ENCODE measurements around the gene STT3B.

STT3B gene

GRCh38 chr3:31610700-31611275 is 78.1 kb downstream of the STT3B start:
- DNase-seq, result no peak

DNA sequence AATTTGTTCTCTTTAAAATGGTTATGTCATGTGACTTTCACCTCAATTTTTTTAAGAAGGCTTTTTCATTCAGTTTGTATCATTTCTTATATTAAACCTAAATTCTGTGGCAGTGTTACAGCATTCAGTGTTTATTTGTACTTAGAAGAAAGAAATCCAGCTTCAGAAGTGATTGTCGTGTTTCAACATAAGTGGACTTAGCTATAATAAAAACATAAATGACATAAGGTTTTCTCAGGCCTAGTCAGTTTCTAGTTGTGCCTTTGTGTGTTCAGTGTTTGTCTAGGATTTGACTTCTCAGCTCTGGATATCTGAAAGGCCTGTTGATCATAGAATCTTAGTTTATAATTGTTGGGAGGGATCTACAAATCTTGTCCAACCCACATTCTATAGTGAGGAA is 80.5 kb downstream of the STT3B start:
- no peak for DNase-seq

DNA sequence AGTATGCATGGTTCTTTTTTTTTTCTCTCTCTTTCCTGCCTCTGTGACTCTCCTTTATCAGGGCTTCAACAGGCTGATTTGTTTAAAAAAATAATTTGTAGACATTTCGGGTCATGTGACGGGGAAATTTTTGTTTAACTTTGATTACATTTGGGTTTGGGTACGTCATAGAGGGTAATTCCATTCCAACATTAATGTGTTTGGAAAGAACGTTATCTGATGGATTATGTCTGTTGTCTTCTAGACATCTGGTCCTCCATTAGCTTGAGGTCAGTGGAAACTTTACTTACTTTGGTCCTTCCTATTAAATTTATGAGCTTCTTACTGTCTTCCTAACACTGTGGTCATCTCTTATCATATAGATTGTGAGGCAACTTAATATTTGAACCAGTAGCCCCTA is 80.9 kb downstream of the STT3B start:
- no peak for DNase-seq

GRCh38 chr3:31614162-31614921 is 81.6 kb downstream of the STT3B start:
- no peak for DNase-seq

- no peak for DNase-seq
Measured at GRCh38 chr3:31615071-31615875, 82.5 kb downstream of the STT3B start.

DNA sequence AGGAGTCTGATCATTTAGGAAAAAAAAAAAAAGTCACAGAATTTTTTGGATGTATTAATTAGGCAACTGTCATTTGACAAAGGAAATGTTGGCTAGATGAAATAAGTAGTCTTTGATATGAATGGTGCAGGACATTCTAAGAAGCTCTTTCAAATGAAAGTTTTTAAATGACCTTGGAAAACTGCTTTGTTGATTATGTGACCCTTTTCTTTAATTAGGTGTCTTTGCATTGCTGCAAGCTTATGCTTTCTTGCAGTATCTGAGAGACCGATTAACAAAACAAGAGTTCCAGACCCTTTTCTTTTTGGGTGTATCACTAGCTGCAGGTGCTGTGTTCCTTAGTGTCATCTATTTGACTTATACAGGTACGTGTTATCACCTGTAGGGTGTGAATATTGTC is 84.0 kb downstream of the STT3B start:
- no peak for DNase-seq

DNA sequence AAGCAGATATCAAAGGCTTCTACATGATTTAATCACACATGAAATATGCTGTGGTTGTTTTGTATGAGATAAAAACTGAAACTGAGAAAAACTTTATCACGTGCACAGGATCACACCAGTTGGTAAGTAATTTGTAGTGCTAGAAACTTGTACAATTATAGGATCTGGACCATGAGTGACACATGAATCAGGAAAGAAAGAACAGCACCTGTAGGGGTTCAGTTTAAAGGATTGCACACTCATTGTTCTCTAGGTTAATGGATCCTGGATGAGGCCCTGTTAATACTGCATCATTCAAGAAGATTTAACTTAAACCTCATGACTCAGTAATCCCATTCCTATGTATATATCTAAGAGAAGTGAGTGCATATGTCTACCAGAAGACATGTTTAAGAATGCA is 87.9 kb downstream of the STT3B start:
- no peak for DNase-seq

DNA sequence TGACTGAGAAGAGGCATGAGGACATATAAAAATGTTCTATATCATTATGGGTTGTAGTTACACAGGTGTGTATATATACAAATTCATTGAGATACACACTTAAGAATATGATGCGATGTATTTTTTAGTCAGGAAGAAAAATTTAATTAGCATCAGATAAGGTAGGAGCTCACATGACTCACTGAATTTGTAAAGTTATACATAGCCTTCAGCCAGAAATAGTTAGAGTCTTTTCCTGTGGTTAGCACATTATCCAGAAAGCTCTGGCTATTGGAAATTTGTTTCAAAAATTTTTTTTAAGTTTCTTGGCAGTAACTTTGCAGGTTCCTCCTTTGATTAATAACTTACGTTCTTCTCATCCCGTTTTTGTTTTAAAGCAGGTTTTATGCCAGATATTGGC is 88.6 kb downstream of the STT3B start:
- no peak for DNase-seq

- DNase-seq, result no peak
Measured at GRCh38 chr3:31622636-31623288, 90.0 kb downstream of the STT3B start.

GRCh38 chr3:31624083-31624709 is 91.5 kb downstream of the STT3B start:
- no peak for DNase-seq

- no peak for DNase-seq
Measured at GRCh38 chr3:31625358-31625757, 92.6 kb downstream of the STT3B start.

DNA sequence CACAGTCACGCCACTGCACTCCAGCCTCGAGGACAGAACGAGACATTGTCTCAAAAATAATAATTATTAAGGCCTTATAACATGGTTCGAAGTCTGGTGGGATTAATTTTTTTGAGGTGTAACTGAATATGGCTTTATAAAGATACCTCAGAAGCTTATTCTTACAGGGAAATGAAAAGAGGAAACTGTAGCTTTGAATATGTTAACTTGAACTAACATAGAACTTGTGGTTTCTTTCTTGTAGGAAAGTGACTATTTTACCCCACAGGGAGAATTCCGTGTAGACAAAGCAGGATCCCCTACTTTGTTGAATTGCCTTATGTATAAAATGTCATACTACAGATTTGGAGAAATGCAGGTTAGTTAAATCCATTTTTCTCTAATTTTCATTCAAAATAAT is 96.3 kb downstream of the STT3B start:
- DNase-seq, result no peak

DNA sequence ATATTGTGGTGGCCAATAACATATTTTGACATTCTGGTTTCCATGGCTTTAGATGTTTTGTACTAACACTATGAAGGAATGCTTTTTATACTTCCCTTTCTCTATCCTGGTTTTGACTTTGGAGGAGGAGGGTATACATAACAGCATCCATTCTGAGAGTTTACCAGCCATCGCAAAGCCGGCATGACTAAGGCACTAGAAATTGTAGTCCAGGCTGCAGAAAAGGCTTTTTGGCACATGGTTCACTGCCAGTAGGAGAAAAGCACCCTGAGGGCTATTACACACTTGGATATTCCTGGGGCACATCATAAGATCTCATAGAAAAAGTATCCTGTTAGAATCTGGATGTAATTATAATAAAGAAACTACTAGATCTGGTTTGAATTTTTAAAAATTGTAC is 101.8 kb downstream of the STT3B start:
- no peak for DNase-seq

DNA sequence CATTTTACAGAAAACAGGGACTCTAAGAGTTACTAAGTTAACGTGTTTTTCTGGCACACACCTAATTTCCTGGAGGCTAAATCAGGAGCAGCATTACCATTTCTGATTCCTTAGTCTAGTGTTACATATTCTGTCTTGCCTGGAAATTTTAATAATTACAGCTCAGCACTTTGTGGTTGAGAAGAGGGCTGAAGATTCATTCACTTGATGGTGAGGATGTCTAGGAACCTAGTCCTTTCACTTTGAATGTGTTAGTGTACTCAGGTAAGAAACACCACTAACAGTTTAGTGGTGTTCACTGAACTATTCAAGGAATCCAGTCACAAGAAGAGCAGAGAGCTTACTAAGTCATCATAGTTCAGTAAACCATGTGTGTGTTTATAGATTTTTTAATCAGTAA is 102.8 kb downstream of the STT3B start:
- no peak for DNase-seq

DNA sequence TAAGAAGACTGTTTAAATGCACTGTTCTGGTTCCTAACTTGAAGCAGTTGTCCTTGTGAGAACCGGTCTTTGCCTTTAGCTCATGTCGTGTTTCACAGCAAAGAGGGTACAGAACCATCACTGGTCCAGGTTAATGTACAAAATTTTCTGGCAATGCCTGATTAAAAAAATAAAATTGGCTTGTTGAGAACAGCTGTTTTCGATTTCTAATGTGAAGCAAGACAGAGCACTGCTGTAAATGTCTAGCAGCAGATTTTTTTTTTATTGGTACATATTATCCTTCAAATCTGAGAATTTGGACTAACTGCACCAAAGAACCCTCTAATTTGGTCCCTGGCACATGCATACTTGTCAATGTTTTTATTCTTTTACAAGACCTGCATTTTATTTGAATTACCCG is 103.3 kb downstream of the STT3B start:
- DNase-seq, result no peak

- DNase-seq, result no peak
Measured at GRCh38 chr3:31636694-31637442, 104.1 kb downstream of the STT3B start.

DNA sequence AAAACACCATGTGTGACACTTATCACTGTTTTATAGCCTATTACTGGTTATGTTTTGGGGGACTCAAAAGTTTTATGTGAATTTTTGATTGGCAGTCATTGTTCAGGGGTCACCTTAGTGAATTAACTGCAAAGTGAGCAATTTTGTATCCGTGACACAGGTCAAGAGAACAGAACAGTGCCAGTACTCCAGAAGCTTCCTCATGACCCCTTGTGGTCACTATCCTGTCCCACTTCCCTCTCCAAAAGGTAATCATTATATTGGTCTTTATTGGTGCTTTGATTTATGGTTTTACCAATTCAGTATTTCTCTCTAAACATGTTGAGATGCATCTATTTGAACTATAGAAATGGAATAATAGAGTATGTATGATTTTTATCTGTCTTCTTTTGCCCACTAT is 107.1 kb downstream of the STT3B start:
- DNase-seq, result no peak

DNA sequence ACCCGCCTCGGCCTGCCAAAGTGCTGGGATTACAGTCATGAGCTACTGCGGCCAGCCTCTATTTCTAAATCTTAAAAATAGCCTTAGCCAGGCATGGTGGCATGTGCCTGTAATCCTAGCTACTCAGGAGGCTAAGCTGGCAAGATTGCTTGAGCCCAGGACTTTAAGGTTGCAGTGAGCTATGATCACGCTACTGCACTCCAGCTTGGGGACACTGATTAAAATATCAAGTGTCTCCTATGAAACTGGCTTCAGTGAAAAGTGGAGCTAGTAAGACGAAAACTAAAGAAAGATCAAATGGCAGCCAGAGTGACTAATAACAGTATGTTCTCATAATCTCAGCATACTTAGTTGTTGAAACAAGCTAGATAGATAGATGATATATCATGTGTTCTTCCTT is 112.5 kb downstream of the STT3B start:
- DNase-seq, result no peak

- no peak for DNase-seq
Measured at GRCh38 chr3:31648286-31648968, 115.7 kb downstream of the STT3B start.

DNA sequence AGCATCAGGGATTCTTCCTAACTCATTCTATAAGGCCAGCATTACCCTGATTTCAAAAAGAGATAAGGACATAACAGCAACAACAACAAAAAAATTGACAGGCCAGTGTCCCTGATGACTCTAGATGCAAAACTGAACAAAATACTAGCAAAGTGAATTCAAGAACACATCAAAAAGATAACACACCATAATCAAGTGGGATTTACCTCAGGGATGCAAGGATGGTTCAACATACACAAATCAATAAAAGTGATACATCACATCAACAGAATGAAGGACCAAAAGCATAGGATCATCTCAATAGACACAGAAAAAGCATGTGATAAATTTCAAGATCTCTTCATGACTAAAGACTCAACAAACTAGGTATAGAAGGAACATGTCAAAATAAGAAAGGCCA is 119.6 kb downstream of the STT3B start:
- DNase-seq, result no peak

- no peak for DNase-seq
Measured at GRCh38 chr3:31653464-31653863, 120.7 kb downstream of the STT3B start.

DNA sequence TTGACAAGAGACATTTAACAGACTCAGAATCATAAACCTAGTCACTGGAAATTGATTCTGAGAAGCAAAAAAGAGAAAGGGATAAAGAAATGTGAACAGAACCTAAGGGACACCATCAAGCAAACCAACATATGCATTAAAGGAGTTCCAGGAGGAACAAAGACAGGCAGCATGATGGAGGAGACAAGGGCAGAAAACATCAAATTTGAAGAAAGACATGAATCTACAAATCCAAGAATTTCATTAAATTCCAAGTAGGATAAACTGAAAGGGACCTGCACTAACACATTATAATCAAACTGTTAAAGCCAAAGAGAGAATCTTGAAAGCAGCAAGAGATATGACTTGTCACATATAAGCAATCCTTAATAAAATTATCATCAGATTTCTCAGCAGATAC is 122.3 kb downstream of the STT3B start:
- DNase-seq, result no peak

All from RPMI8226 (cell line).